ENCODE measurements around the gene PXMP2. TPM values are rescaled to one million over a fixed set of nuclear protein-coding genes. Genes with fewer than 3 reads are reported as not detected.

Gene PXMP2
- polyA plus RNA-seq, 3 donors = 2.9 to 9.2 (median 8.7) TPM

DNA sequence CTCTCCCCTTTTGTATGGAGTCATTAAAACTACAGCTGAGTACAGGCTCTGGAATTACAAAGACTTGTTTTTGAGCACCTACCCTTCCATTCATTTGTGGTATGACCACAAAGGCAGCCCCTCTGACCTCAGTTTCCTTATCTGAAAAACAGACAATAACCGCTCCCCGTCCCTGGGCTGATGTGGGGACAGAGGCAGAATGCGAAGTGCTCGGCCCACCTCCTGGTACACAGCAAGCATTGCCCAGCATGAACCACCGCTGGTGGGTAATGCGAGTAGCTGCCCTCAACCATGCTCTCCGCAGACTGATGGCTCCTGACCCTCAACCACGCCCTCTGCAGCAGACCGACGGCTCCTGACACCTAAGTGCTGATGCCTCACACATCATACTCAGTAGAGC lies 46.5 kb upstream of the PXMP2 start:
- H3K4me1 Mint-ChIP-seq = no peaks in the 10 kb centered on the region
- Histone ChIP-seq H3K4me1 (ENCODE audit: control insufficient read depth in 1 of 2, insufficient read depth in 2 of 2, low read length in 2 of 2) (no peaks in the 10 kb centered on the region), H3K27me3 (ENCODE audit: control insufficient read depth in 2 of 2, insufficient read depth in 2 of 2, low read length in 2 of 2) (no peaks in the 10 kb centered on the region), H3K9ac (ENCODE audit: insufficient read depth, low read length, poor library complexity, severe bottlenecking) (no peak overlapping the region), H3K4me3 (replicated peaks in 1 of 3; ENCODE audit: low read depth in 2 of 3, low read length in 3 of 3) (no peak overlapping the region), H3K79me2 (ENCODE audit: insufficient read depth, low read length) (no peaks in the 10 kb centered on the region), H3K27ac (ENCODE audit: low read depth in 1 of 2, low read length in 2 of 2) (no peak overlapping the region), H2AFZ (ENCODE audit: insufficient read depth, low read depth, low read length, poor library complexity, severe bottlenecking) (no peak overlapping the region), H4K20me1 (ENCODE audit: insufficient read depth, low read length) (no peaks in the 10 kb centered on the region), H3K4me2 (replicated peaks; ENCODE audit: extremely low read depth, low read length, poor library complexity, severe bottlenecking) (no peak overlapping the region), H3K9me3 (replicated peaks in 1 of 2; ENCODE audit: control insufficient read depth in 1 of 2, insufficient read depth in 1 of 2, low read length in 2 of 2) (no peaks in the 10 kb centered on the region), H3K36me3 (replicated peaks in 1 of 2; ENCODE audit: control insufficient read depth in 1 of 2, insufficient read depth in 2 of 2, low read length in 2 of 2) (peaks cover 61 to 90% of the 10 kb centered on the region in 2 donors)
- peaks cover 73 to 85% of the 10 kb centered on the region in 2 donors for H3K36me3 Mint-ChIP-seq
- TF ChIP-seq, protein P1, sequence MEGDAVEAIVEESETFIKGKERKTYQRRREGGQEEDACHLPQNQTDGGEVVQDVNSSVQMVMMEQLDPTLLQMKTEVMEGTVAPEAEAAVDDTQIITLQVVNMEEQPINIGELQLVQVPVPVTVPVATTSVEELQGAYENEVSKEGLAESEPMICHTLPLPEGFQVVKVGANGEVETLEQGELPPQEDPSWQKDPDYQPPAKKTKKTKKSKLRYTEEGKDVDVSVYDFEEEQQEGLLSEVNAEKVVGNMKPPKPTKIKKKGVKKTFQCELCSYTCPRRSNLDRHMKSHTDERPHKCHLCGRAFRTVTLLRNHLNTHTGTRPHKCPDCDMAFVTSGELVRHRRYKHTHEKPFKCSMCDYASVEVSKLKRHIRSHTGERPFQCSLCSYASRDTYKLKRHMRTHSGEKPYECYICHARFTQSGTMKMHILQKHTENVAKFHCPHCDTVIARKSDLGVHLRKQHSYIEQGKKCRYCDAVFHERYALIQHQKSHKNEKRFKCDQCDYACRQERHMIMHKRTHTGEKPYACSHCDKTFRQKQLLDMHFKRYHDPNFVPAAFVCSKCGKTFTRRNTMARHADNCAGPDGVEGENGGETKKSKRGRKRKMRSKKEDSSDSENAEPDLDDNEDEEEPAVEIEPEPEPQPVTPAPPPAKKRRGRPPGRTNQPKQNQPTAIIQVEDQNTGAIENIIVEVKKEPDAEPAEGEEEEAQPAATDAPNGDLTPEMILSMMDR (IDR thresholded peaks at IDR 0.05) = no peak
- H3K9me3 Mint-ChIP-seq = no peaks in the 10 kb centered on the region
- no peak for DNase-seq
- peaks cover 0 to 1% (median 0%) of the 10 kb centered on the region in 3 donors for H3K27me3 Mint-ChIP-seq (ENCODE audit: low read depth in 3 of 3)
- 79% methylated on average over 10 of the region's 10 CpGs for WGBS (ENCODE audit: insufficient coverage)
- peak overlapping the region in 2 of 7 donors; percentile 13 to 50 for H3K27ac Mint-ChIP-seq
- intact Hi-C loops (cut with micrococcal nuclease) = no loop called here
- H3K4me3 Mint-ChIP-seq = no peak overlapping the region

DNA sequence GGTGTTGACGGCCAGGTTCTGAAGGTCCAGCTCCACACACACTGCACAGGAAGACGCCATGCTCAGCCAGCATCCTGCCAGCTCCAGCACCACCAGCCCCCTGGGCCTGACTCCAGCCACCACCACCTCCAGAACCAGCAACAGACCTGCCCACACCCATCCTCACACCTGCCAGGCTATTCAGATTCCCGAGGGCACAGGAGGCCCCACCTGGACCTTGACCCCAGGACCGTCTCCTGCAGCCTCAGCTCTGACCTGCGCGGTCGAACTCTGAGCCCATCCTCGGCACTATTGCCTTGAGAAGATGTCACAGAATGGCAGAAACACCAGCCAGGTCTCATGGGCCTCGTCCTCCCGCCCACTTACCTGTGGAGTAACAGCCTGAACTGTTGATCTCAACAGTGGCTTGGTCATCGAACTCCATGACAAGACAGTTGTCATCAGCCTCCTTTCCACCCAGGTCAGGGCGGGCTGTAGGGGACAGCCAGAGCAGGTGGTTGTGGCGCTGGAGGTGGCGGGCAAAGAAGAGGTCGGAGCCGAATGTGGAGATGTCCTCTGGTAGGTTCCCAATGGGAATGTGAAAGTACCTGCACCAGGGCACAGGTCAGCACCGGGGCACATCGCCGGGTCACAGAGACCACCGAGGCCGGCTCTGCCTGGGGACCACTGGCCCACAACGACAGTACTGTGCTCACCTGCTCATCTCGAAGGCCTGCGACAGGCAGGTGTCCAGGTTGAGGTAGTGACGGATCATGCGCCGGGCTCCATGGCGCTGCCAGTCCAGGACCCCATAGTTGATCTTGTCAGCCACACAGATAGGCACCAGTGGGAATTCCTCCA lies 45.4 kb upstream of the PXMP2 start:
- Mint-ChIP-seq H3K27ac (peak overlapping the region in 1 of 7 donors; percentile 66), H3K27me3 (ENCODE audit: low read depth in 3 of 3) (peaks cover 0 to 1% (median 0%) of the 10 kb centered on the region in 3 donors), H3K9me3 (no peaks in the 10 kb centered on the region), H3K4me3 (no peak overlapping the region), H3K4me1 (no peaks in the 10 kb centered on the region), H3K36me3 (peaks cover 73 to 85% of the 10 kb centered on the region in 2 donors)
- H3K79me2 ChIP-seq (ENCODE audit: insufficient read depth, low read length) = no peaks in the 10 kb centered on the region
- peaks cover 55 to 89% of the 10 kb centered on the region in 2 donors for H3K36me3 ChIP-seq (replicated peaks in 1 of 2; ENCODE audit: control insufficient read depth in 1 of 2, insufficient read depth in 2 of 2, low read length in 2 of 2)
- WGBS (ENCODE audit: insufficient coverage) = 93% methylated on average over 22 of the region's 28 CpGs
- no peaks in the 10 kb centered on the region for H3K27me3 ChIP-seq (ENCODE audit: control insufficient read depth in 2 of 2, insufficient read depth in 2 of 2, low read length in 2 of 2)
- no peak overlapping the region for H2AFZ ChIP-seq (ENCODE audit: insufficient read depth, low read depth, low read length, poor library complexity, severe bottlenecking)
- intact Hi-C loops (cut with micrococcal nuclease) = no loop called here
- no peak overlapping the region for H3K27ac ChIP-seq (ENCODE audit: low read depth in 1 of 2, low read length in 2 of 2)
- H3K4me3 ChIP-seq (replicated peaks in 1 of 3; ENCODE audit: low read depth in 2 of 3, low read length in 3 of 3) = no peak overlapping the region
- TF ChIP-seq, protein P1 (IDR thresholded peaks at IDR 0.05) = no peak
- H3K4me2 ChIP-seq (replicated peaks; ENCODE audit: extremely low read depth, low read length, poor library complexity, severe bottlenecking) = no peak overlapping the region
- no peaks in the 10 kb centered on the region for H3K9me3 ChIP-seq (replicated peaks in 1 of 2; ENCODE audit: control insufficient read depth in 1 of 2, insufficient read depth in 1 of 2, low read length in 2 of 2)
- DNase-seq = no peak
- H4K20me1 ChIP-seq (ENCODE audit: insufficient read depth, low read length) = no peaks in the 10 kb centered on the region
- no peak overlapping the region for H3K9ac ChIP-seq (ENCODE audit: insufficient read depth, low read length, poor library complexity, severe bottlenecking)
- H3K4me1 ChIP-seq (ENCODE audit: control insufficient read depth in 1 of 2, insufficient read depth in 2 of 2, low read length in 2 of 2) = no peaks in the 10 kb centered on the region
